ENCODE measurements around the gene SLC16A10. TPM values are rescaled to one million over a fixed set of nuclear protein-coding genes. Genes with fewer than 3 reads are reported as not detected.

The SLC16A10 gene
- total and polyA plus RNA-seq, 2 of the 8 experiments (the other 6 are each of a cell fraction or from before 2014, with no cell fraction given), result 18.6 to 23.2 TPM

DNA sequence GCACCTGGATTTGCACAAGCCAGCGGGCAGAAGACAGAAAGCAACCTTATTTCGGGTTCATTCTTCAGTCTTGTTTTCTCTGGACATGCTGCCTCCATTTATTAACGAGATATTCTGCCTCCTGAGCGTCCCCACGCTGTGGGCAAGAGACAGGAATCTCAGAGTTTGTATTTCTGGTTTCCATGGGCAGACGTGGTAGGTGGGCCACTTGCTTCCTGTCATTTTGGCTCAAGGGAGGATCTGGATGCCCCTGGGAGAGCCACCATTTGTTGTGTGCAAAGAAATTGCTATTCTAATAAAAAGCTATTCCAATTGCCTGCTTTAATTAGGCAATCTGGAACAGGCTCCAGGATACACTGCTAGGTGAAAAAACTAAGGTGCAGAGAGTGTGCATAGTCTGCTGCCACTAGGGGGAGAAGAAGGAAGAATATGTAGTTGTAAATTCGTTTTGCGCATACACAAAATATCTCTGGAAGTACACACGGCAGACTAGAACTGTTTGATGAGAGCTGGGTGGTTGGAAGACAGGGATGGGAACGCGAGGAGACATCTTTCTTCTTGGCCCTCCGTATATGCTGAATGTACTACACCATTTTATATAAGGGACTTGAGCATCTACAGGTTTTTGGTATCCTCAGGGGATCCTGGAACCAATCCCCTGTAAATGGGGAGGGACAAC, 30.1 kb upstream of the SLC16A10 start:
- FAIRE-seq (peak; percentile 72), DNase-seq (ENCODE audit: low read depth in 1 of 2, low spot score in 2 of 2) (no peak)
- H2BK120ac ChIP-seq (replicated peaks; ENCODE audit: low read depth, low read length), result no peak overlapping the region
- no peak overlapping the region for H2AFZ ChIP-seq (ENCODE audit: low read length)
- no peaks in the 10 kb centered on the region for H4K20me1 ChIP-seq (replicated peaks in 1 of 2; ENCODE audit: control insufficient read depth in 1 of 2, insufficient read depth in 2 of 2, low read length in 2 of 2)
- no peak overlapping the region for H3K18ac ChIP-seq (ENCODE audit: extremely low read depth, low read length)
- H3K79me1 ChIP-seq (ENCODE audit: low read depth, low read length), result no peaks in the 10 kb centered on the region
- no peak overlapping the region for H2AK5ac ChIP-seq (ENCODE audit: low read depth, low read length)
- H3K79me2 ChIP-seq (ENCODE audit: control insufficient read depth in 1 of 2, insufficient read depth in 2 of 2, low read length in 2 of 2), result no peaks in the 10 kb centered on the region
- no peak overlapping the region for H3K27ac ChIP-seq (ENCODE audit: low read depth, low read length)
- CTCF ChIA-PET (ENCODE audit: partially characterized antibody), result interaction anchor here (0.6 to 3.5 kb wide), 31 partner anchors 10 to 639 kb away, joined by 3 to 31 read pairs (median 4); no protein-coding TSS in a partner anchor
- no peak overlapping the region for H4K91ac ChIP-seq (replicated peaks; ENCODE audit: insufficient read length, low read length)
- TF ChIP-seq, protein P1, sequence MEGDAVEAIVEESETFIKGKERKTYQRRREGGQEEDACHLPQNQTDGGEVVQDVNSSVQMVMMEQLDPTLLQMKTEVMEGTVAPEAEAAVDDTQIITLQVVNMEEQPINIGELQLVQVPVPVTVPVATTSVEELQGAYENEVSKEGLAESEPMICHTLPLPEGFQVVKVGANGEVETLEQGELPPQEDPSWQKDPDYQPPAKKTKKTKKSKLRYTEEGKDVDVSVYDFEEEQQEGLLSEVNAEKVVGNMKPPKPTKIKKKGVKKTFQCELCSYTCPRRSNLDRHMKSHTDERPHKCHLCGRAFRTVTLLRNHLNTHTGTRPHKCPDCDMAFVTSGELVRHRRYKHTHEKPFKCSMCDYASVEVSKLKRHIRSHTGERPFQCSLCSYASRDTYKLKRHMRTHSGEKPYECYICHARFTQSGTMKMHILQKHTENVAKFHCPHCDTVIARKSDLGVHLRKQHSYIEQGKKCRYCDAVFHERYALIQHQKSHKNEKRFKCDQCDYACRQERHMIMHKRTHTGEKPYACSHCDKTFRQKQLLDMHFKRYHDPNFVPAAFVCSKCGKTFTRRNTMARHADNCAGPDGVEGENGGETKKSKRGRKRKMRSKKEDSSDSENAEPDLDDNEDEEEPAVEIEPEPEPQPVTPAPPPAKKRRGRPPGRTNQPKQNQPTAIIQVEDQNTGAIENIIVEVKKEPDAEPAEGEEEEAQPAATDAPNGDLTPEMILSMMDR (IDR thresholded peaks at IDR 0.05; ENCODE audit: control extremely low read depth in 1 of 3, insufficient read depth in 1 of 3, low read depth in 1 of 3, low read length in 3 of 3), result peak in 2 of 3 experiments; percentile 41 to 83; a peak in 3 of 4 replicates
- TF ChIP-seq SAP30 (IDR thresholded peaks at IDR 0.05; ENCODE audit: insufficient read depth, insufficient replicate concordance, low read length) (no peak), RFX5 (IDR thresholded peaks at IDR 0.05; ENCODE audit: borderline replicate concordance, low read depth, low read length) (no peak), CBX8 (IDR thresholded peaks at IDR 0.05; ENCODE audit: borderline replicate concordance, low read depth, low read length) (no peak), SRF (IDR thresholded peaks at IDR 0.05; ENCODE audit: low read depth, low read length) (no peak), POLR2A (IDR thresholded peaks at IDR 0.05; ENCODE audit: control extremely low read depth in 1 of 2, low read depth in 2 of 2, low read length in 2 of 2) (no peak), RAD21 (IDR thresholded peaks at IDR 0.05 in 1 of 2, conservative IDR thresholded peaks at IDR 0.05 in 1 of 2; ENCODE audit: low read depth in 2 of 2, low read length in 2 of 2) (peak; percentile 46 to 54)
- TF ChIP-seq, protein P2, sequence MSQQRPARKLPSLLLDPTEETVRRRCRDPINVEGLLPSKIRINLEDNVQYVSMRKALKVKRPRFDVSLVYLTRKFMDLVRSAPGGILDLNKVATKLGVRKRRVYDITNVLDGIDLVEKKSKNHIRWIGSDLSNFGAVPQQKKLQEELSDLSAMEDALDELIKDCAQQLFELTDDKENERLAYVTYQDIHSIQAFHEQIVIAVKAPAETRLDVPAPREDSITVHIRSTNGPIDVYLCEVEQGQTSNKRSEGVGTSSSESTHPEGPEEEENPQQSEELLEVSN (IDR thresholded peaks at IDR 0.05), result no peak
- no peak overlapping the region for H2BK20ac ChIP-seq (ENCODE audit: low read length)
- H2BK15ac ChIP-seq (ENCODE audit: low read length), result no peak overlapping the region
- H3K9ac ChIP-seq (replicated peaks in 1 of 4; ENCODE audit: extremely low read depth in 1 of 4, low read depth in 3 of 4, low read length in 3 of 4), result no peak overlapping the region
- 82% methylated on average over 12 of the region's 12 CpGs; no CpG with 5 or more reads in 1 of the 2 experiments for WGBS, 2 experiments (ENCODE audit: extremely low coverage in 1 of 2, insufficient coverage in 1 of 2, insufficient read length in 1 of 2, insufficient replicate concordance in 2 of 2, low coverage in 1 of 2, low lambda C conversion rate in 2 of 2, missing lambda C conversion rate in 1 of 2)
- no peaks in the 10 kb centered on the region; a peak in 1 of 7 replicates for H3K4me1 ChIP-seq (replicated peaks in 1 of 4; ENCODE audit: control insufficient read depth in 3 of 4, insufficient read depth in 4 of 4, low read length in 3 of 4)
- H2BK12ac ChIP-seq (ENCODE audit: low read depth, low read length), result no peak overlapping the region
- H3K4ac ChIP-seq (replicated peaks; ENCODE audit: insufficient read length, low read depth, low read length), result no peak overlapping the region
- H2BK5ac ChIP-seq (ENCODE audit: low read depth, low read length), result no peak overlapping the region
- H4K5ac ChIP-seq (ENCODE audit: insufficient read length, low read depth, low read length), result no peak overlapping the region
- no peak overlapping the region for H3K56ac ChIP-seq (replicated peaks; ENCODE audit: insufficient read length, low read depth, low read length)
- H3K23me2 ChIP-seq (ENCODE audit: low read depth, low read length), result no peaks in the 10 kb centered on the region
- H4K8ac ChIP-seq (ENCODE audit: extremely low read depth, insufficient read depth, low read length), result no peak overlapping the region
- POLR2A ChIA-PET (ENCODE audit: partially characterized antibody), result interaction anchor here (0.5 to 0.6 kb wide), 2 partner anchors 24 to 159 kb away, joined by 3 read pairs; no protein-coding TSS in a partner anchor
- H3K36me3 ChIP-seq (ENCODE audit: control insufficient read depth in 2 of 4, insufficient read depth in 4 of 4, low read length in 3 of 4), result no peaks in the 10 kb centered on the region
- H3K27me3 ChIP-seq (replicated peaks in 1 of 4; ENCODE audit: control insufficient read depth in 3 of 4, extremely low read depth in 1 of 4, insufficient read depth in 3 of 4, low read length in 3 of 4), result no peaks in the 10 kb centered on the region
- H3K4me3 ChIP-seq (ENCODE audit: extremely low read depth in 1 of 4, insufficient read depth in 2 of 4, low read depth in 3 of 4, low read length in 4 of 4), result no peak overlapping the region
- no peak overlapping the region for H3K23ac ChIP-seq (ENCODE audit: insufficient read length)
- H3K14ac ChIP-seq (ENCODE audit: insufficient read length), result no peak overlapping the region
- no peak overlapping the region for H3K4me2 ChIP-seq (ENCODE audit: insufficient read depth in 1 of 2, low read depth in 2 of 2, low read length in 2 of 2)
- H3K9me3 ChIP-seq (ENCODE audit: insufficient read depth in 2 of 2, low read depth in 1 of 2, low read length in 1 of 2), result no peaks in the 10 kb centered on the region
